Thoracic aorta (tissue), 2 donors: ENCODE data around the gene DRC1. TPM values are rescaled to one million over a fixed set of nuclear protein-coding genes. Genes with fewer than 3 reads are reported as not detected.

Source experiments
- ATAC-seq: fragments of 150-250 bp; one replicate; pipeline ENCODE4 v1.8.0; 2017; ENCODE audit warnings: low read depth; ENCODE audit not compliant: insufficient number of reproducible peaks, low FRiP score
- DNase-seq: peaks from one replicate; pipeline ENCODE4 v3.0.0-alpha.2; 2020; ENCODE audit warnings: low spot score
- H3K27ac ChIP-seq, 2 donors: fragments of 200-600 bp; sonication (generic); 1 replicate in 1 of 2; 2 replicates in 1 of 2; pipeline ENCODE4 v1.5.1; 2016; ENCODE audit warnings: mild to moderate bottlenecking in 2 of 2, moderate library complexity in 2 of 2
- H3K27me3 ChIP-seq: fragments of 200-600 bp; sonication (generic); replicated peaks from 2 replicates; pipeline ENCODE4 v1.6.0; 2016; ENCODE audit warnings: mild to moderate bottlenecking; ENCODE audit not compliant: insufficient read depth
- H3K36me3 ChIP-seq: fragments of 200-600 bp; sonication (generic); one replicate; pipeline ENCODE4 v1.5.1; 2016
- H3K4me1 ChIP-seq, 2 donors: fragments of 200-600 bp; sonication (generic); 1 replicate in 1 of 2; 2 replicates in 1 of 2; pipeline versions ENCODE4 v1.5.1 to v1.6.0; 2016; ENCODE audit warnings: low read depth in 2 of 2, mild to moderate bottlenecking in 1 of 2; ENCODE audit not compliant: control insufficient read depth in 1 of 2
- H3K4me3 ChIP-seq: fragments of 200-600 bp; sonication (generic); 2 replicates; pipeline ENCODE4 v1.5.1; 2016; ENCODE audit warnings: mild to moderate bottlenecking
- H3K9me3 ChIP-seq: fragments of 200-600 bp; sonication (generic); 2 replicates; pipeline ENCODE4 v1.5.1; 2016
- CTCF ChIP-seq: fragments of 200-600 bp; sonication (generic); IDR thresholded peaks from one replicate; pipeline ENCODE4 v1.5.1; 2019; ENCODE audit warnings: antibody characterized with exemption
- total RNA-seq, 2 donors: library from RNA; depleted of rRNA; stranded (reverse); fragments of >200 nt; gene quantifications; one replicate each; pipeline versions ENCODE4 v1.1.0 to v1.2.3, GENCODE V29; 2016

Gene DRC1
- total RNA-seq, 2 donors from 2014 or later: not detected

- ATAC-seq (peak; percentile 21), DNase-seq (peak; percentile 12)
- Histone ChIP-seq H3K4me3 (peak overlapping the region; percentile 70), H3K27me3 (no peaks in the 10 kb centered on the region), H3K36me3 (no peaks in the 10 kb centered on the region), H3K9me3 (no peaks in the 10 kb centered on the region), H3K27ac (no peak overlapping the region), H3K4me1 (peaks cover 4 to 10% of the 10 kb centered on the region in 2 donors)
- peak; percentile 71 for TF ChIP-seq CTCF
Observed at GRCh38 chr2:26503231-26503880, 101.6 kb downstream of the DRC1 start.

GRCh38 chr2:26504002-26504401 is 102.3 kb downstream of the DRC1 start:
- TF ChIP-seq CTCF: no peak
- H3K27ac ChIP-seq: no peak overlapping the region
- H3K4me3 ChIP-seq: peak overlapping the region; percentile 70
- H3K9me3 ChIP-seq: no peaks in the 10 kb centered on the region
- DNase-seq (no peak), ATAC-seq (no peak)
- no peaks in the 10 kb centered on the region for H3K27me3 ChIP-seq
- no peaks in the 10 kb centered on the region for H3K36me3 ChIP-seq
- peaks cover 4 to 10% of the 10 kb centered on the region in 2 donors for H3K4me1 ChIP-seq

GRCh38 chr2:26506279-26506678 is 104.6 kb downstream of the DRC1 start:
- no peak for ATAC-seq
- Histone ChIP-seq H3K4me3 (no peak overlapping the region), H3K27ac (no peak overlapping the region), H3K36me3 (no peaks in the 10 kb centered on the region), H3K9me3 (no peaks in the 10 kb centered on the region), H3K27me3 (no peaks in the 10 kb centered on the region), H3K4me1 (peaks cover 4 to 10% of the 10 kb centered on the region in 2 donors)
- TF ChIP-seq CTCF: no peak
- no peak for DNase-seq

Other genes with a start within 250 kb of the DRC1 start
- gene GAREM2, start 228.8 kb upstream of the DRC1 start, total RNA-seq: 1 to 10 TPM; 2.3 to 5.6 TPM
- gene HADHA, start 157.3 kb upstream of the DRC1 start, total RNA-seq: 10 to 100 TPM; 85.6 to 88.6 TPM
- 10 to 100 TPM; 50.2 to 56.4 TPM for gene HADHB, start 157.0 kb upstream of the DRC1 start, total RNA-seq
- gene SELENOI, start 55.8 kb upstream of the DRC1 start, total RNA-seq: 10 to 100 TPM in 1 of 2 donors, 1 to 10 TPM in 1; 7.0 to 11.8 TPM
- gene ADGRF3, start 55.1 kb upstream of the DRC1 start, total RNA-seq: under 1 TPM in 1 of 2 donors, not detected in 1; 0.68 TPM
- under 1 TPM in 1 of 2 donors, not detected in 1; 0.28 TPM for gene OTOF, start 76.2 kb downstream of the DRC1 start, total RNA-seq
- gene CIB4, start 239.4 kb downstream of the DRC1 start, total RNA-seq: not detected